Spleen (tissue), 11 donors: ENCODE results near the gene F8. TPM values are rescaled to one million over a fixed set of nuclear protein-coding genes. Genes with fewer than 3 reads are reported as not detected.
A peak's percentile ranks its signal among the peaks of the same experiment; 100 is the strongest.
"Not testable (repeated sequence)": the region's sequence is repeated elsewhere in the genome, so short reads cannot be mapped to it uniquely, and the experiment has no call there.

ENCODE experiments used
- DNase-seq: peaks from one replicate; pipeline ENCODE4 v3.0.0-alpha.2; 2020
- H3K27ac ChIP-seq, 8 donors: fragments of 200-600 bp; sonication (generic) in 7 of 8; 1 replicate in 4 of 8; 2 replicates in 4 of 8; pipeline versions ENCODE4 v1.5.0 to v1.8.0; 2016 to 2021; ENCODE audit warnings: inconsistent platforms in 4 of 8, mild to moderate bottlenecking in 4 of 8, moderate library complexity in 1 of 8
- H3K27me3 ChIP-seq, 7 donors: fragments of 200-600 bp; sonication (generic) in 6 of 7; replicated peaks in 1 of 7; 1 replicate in 4 of 7; 2 replicates in 3 of 7; pipeline versions ENCODE4 v1.5.0 to v1.8.0; 2016 to 2021; ENCODE audit warnings: inconsistent platforms in 3 of 7, mild to moderate bottlenecking in 1 of 7
- H3K36me3 ChIP-seq, 6 donors: fragments of 200-600 bp; sonication (generic) in 5 of 6; 1 replicate in 4 of 6; 2 replicates in 2 of 6; pipeline versions ENCODE4 v1.5.0 to v1.8.0; 2016 to 2021; ENCODE audit warnings: inconsistent platforms in 2 of 6
- H3K4me1 ChIP-seq, 6 donors: fragments of 200-600 bp; sonication (generic) in 5 of 6; 1 replicate in 3 of 6; 2 replicates in 3 of 6; pipeline versions ENCODE4 v1.5.0 to v1.8.0; 2016 to 2021; ENCODE audit warnings: inconsistent platforms in 3 of 6
- H3K4me3 ChIP-seq, 8 donors: fragments of 200-600 bp; sonication (generic) in 7 of 8; 1 replicate in 4 of 8; 2 replicates in 4 of 8; pipeline versions ENCODE4 v1.5.0 to v1.8.0; 2016 to 2021; ENCODE audit warnings: inconsistent platforms in 4 of 8, mild to moderate bottlenecking in 4 of 8, moderate library complexity in 2 of 8
- H3K9me3 ChIP-seq, 8 donors: fragments of 200-600 bp; sonication (generic) in 7 of 8; 1 replicate in 4 of 8; 2 replicates in 4 of 8; pipeline versions ENCODE4 v1.5.0 to v1.8.0; 2016 to 2021; ENCODE audit warnings: inconsistent platforms in 4 of 8
- POLR2A ChIP-seq, 3 donors: fragments of 450-650 bp; IDR thresholded peaks; one replicate each; pipeline ENCODE4 v1.5.1; 2017; ENCODE audit warnings: antibody characterized with exemption in 3 of 3, mild to moderate bottlenecking in 1 of 3
- POLR2AphosphoS5 ChIP-seq, 3 donors: sonication (generic); formaldehyde crosslinking; IDR thresholded peaks; one replicate each; pipeline ENCODE4 v1.5.1; 2017; ENCODE audit warnings: antibody characterized with exemption in 3 of 3
- WGBS, 5 donors: extraction: QIAGEN DNeasy Blood & Tissue Kit in 3 of 5; methylation state at CpG; one replicate each; pipeline versions ENCODE4 v1.1.5 to v1.1.7; 2013 to 2018; 5-methylcytosine and 5-hydroxymethylcytosine counted together
- intact Hi-C: fragments of 100-400 bp; cut with DNase I; formaldehyde crosslinking; loops from one replicate; pipeline ENCODE4 v1.15.0; 2023; ENCODE audit warnings: low total_unique reads
- polyA plus RNA-seq, 3 donors: library from polyadenylated mRNA; stranded (reverse); fragments of 200-250 nt; gene quantifications; one replicate each; pipeline ENCODE4 v1.2.1, GENCODE V29; 2013
- total RNA-seq, 7 donors: library from RNA; depleted of rRNA in 3 of 7; stranded (reverse); fragments of >200 nt in 3 of 7; fragmentation: NEBNext Ultra II Directional in 4 of 7; extraction: Animal tissue kit (Norgen Biotek cat#: 25700) in 4 of 7; gene quantifications; one replicate each; pipeline versions ENCODE4 v1.1.0 to v1.2.1, GENCODE V29; 2016 to 2021
- TF ChIP-seq, protein P1 (sequence below), 11 experiments: fragments of 200-600 bp in 7 of 11; fragments of 450-650 bp in 4 of 11; sonication (generic) in 4 of 11; IDR thresholded peaks in 8 of 11; conservative IDR thresholded peaks in 3 of 11; 1 replicate in 7 of 11; 2 replicates in 4 of 11; pipeline versions ENCODE4 v1.4.0 to v1.8.0; 2016 to 2021; ENCODE audit warnings: antibody characterized with exemption in 11 of 11, inconsistent platforms in 4 of 11, mild to moderate bottlenecking in 1 of 11
- donor health status: healthy with polysubstance abuse.
- donor health status: DM: no; HTN: no; CAD: no; lungs with moderate emphysema.
- donor health status: DM: no; HTN: no; CAD: no.
- donor health status: Bipolar disorder and iron deficiency.
- donor health status: healthy.
- donor health status: DM: no; HTN: no; CAD: no.
- donor health status: DM: yes; HTN: yes; CAD: no.

The F8 gene
- total and polyA plus RNA-seq, 10 donors = 3.4 to 135 (median 67.9) TPM

DNA sequence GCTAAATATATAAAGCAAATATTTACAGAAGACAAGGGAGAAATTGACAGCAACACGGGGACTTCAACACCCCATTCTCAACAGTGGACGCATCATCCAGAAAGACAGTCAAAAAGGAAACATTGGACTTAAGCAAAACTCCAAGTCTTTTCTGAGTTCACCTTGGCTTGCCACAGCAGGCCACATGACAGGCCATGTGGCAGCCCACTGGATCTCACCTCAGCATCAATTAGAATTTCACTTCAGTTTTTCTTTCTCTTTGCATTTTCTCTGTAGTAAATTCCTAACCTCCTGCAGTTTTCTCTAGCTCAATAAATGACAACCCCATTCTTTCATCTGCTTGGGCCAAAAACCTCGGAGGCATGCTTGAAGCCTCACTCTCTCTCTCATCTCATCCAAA, 200.5 kb downstream of the F8 start:
- H3K4me3 ChIP-seq = no peak overlapping the region
- H3K9me3 ChIP-seq = no peaks in the 10 kb centered on the region
- TF ChIP-seq, protein P1, sequence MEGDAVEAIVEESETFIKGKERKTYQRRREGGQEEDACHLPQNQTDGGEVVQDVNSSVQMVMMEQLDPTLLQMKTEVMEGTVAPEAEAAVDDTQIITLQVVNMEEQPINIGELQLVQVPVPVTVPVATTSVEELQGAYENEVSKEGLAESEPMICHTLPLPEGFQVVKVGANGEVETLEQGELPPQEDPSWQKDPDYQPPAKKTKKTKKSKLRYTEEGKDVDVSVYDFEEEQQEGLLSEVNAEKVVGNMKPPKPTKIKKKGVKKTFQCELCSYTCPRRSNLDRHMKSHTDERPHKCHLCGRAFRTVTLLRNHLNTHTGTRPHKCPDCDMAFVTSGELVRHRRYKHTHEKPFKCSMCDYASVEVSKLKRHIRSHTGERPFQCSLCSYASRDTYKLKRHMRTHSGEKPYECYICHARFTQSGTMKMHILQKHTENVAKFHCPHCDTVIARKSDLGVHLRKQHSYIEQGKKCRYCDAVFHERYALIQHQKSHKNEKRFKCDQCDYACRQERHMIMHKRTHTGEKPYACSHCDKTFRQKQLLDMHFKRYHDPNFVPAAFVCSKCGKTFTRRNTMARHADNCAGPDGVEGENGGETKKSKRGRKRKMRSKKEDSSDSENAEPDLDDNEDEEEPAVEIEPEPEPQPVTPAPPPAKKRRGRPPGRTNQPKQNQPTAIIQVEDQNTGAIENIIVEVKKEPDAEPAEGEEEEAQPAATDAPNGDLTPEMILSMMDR (IDR thresholded peaks at IDR 0.05 in 8 of 11, conservative IDR thresholded peaks at IDR 0.05 in 3 of 11) = no peak
- TF ChIP-seq POLR2A (IDR thresholded peaks at IDR 0.05) (no peak), POLR2AphosphoS5 (IDR thresholded peaks at IDR 0.05) (no peak)
- no peak overlapping the region for H3K27ac ChIP-seq
- 77 to 93% (median 92%) methylated on average over 3 of the region's 3 CpGs for WGBS, 5 donors
- H3K4me1 ChIP-seq = peaks cover 0 to under 1% (median 0%) of the 10 kb centered on the region in 6 donors
- no peaks in the 10 kb centered on the region for H3K27me3 ChIP-seq
- H3K36me3 ChIP-seq = no peaks in the 10 kb centered on the region
- intact Hi-C loops = no loop called here
- DNase-seq = no peak

DNA sequence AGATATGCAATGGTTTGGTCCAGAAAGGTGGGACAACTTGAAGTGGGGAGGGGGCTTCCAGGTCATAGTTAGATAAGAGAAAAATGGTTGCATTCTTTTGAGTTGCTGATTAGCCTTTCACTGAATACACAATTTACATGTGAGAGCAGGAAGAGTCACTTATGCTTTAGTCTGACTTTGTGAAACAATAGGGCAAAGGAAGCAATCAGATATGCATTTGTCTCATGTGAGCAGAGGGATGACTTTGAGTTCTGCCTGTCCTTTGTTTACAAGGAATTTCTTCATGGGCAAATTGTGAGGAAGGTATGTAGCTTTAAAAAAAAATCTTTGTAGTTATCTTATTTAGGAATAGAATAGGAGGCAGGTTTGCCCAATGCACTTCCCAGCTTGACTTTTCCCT, 201.0 kb downstream of the F8 start:
- H3K9me3 ChIP-seq = no peaks in the 10 kb centered on the region
- no peaks in the 10 kb centered on the region for H3K36me3 ChIP-seq
- no peak overlapping the region for H3K27ac ChIP-seq
- no peaks in the 10 kb centered on the region for H3K4me1 ChIP-seq
- no peaks in the 10 kb centered on the region for H3K27me3 ChIP-seq
- no peak overlapping the region for H3K4me3 ChIP-seq
- DNase-seq = no peak
- intact Hi-C loops = no loop called here
- TF ChIP-seq, protein P1 (IDR thresholded peaks at IDR 0.05 in 8 of 11, conservative IDR thresholded peaks at IDR 0.05 in 3 of 11) = no peak
- TF ChIP-seq POLR2A (IDR thresholded peaks at IDR 0.05) (no peak), POLR2AphosphoS5 (IDR thresholded peaks at IDR 0.05) (no peak)

DNA sequence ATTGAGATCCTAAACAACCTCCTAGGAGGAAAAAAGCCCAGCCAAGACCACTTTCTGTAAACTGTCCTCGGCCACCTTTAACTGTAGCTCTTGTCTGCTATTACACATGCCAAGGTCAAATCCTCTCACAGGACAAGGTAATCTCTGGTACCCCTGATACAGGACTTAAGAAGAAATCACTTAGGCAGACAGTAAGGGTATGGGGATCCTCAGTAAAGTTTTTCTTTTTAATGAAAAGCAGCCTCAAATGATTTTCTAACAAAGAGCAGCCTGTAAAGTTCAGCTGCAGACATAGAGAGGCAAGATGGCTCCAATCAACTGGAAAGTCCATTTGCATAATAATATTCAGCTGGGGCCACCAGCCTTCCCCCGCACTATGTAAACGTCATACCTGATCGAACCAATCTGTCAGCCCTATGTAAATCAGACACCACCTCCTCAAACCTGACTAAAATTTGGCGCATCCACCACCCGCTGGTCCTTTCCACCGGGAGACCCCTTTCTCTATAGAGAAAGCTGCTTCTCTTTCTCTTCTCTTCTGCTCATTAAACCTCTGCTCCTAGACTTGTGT, 202.7 kb downstream of the F8 start:
- no peaks in the 10 kb centered on the region for H3K4me1 ChIP-seq
- WGBS, 5 donors = 69 to 87% (median 78%) methylated on average over 7 of the region's 7 CpGs
- intact Hi-C loops = no loop called here
- no peak for DNase-seq
- TF ChIP-seq POLR2AphosphoS5 (IDR thresholded peaks at IDR 0.05) (no peak), POLR2A (IDR thresholded peaks at IDR 0.05) (no peak)
- TF ChIP-seq, protein P1 (IDR thresholded peaks at IDR 0.05 in 8 of 11, conservative IDR thresholded peaks at IDR 0.05 in 3 of 11) = no peak
- H3K36me3 ChIP-seq = no peaks in the 10 kb centered on the region
- H3K27ac ChIP-seq = peak overlapping the region in 3 of 8 donors; percentile 13 to 54 (median 25)
- no peaks in the 10 kb centered on the region for H3K9me3 ChIP-seq
- H3K4me3 ChIP-seq = no peak overlapping the region
- H3K27me3 ChIP-seq = no peaks in the 10 kb centered on the region

DNA sequence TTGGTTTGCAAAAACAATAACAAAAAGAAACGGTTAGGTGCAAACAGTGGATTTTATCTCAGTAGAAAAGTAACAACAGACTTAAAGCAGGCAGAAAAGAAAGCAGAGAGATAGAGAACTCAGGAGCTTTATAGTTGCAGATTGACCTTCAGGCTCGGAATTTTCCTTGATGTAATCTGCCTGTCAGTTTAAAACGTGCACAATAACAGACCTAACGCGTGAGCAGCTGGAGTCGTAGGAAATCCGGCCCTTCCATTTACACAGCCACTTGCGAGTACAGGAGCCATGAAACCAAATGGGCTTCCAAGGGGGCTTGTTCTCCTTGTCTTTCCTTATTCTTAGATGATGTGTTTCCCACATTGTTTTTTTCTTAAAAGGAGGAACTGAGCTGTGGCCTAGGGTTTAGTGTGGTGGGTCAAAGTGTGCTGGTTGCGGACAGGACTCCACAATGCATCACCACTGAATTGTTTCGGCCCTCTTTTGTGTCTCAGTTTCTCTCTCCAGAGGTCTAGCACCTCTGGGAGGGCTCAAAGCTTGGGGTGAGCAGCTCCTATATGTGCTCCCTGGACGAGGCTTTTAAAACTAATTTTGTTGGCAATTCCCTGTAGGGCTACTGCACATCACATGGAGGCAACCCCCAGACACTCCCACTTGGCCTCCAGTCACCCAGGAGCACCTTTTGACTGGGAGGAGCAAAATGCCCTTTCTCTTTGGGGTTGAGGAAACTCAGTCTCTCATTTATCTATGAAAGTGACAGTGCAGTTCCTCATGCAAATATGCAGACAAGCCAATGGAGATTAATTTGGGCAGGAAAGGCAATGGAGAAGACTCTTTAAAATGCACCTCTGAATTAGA, 203.4 kb downstream of the F8 start:
- H3K36me3 ChIP-seq = no peaks in the 10 kb centered on the region
- 64 to 77% (median 69%) methylated on average over 9 to 11 of the region's 11 CpGs for WGBS, 5 donors

DNA sequence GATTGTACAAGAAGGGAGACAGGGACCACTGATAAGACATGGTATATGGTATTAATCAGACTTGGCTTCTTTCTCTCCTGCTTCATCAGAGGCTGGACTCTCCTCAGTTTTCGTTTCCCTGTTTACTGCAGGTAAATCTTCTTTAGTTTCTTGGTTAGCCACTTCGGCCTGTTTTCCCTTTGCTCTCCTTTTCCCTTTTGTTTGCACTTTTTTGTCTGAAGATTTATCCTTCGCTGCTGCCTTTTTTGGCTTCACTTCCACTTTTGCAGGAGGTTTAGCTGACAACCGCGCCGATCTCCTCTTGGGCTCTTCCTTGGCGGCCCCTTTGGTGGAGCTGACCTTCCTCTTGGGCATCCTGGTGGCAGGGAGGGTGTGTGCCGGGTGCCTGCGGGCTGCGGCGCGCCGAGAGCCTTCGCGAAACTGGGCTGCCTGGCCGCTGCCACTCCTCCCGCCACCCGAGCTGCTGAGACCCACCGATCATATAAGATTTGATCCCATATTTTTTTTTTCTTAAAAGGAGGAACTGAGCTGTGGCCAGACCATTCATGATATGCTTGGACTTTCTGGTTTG, 205.4 kb downstream of the F8 start:
- 93 to 99% (median 95%) methylated on average over 18 to 19 of the region's 19 CpGs for WGBS, 5 donors
- intact Hi-C loops, H3K4me3 ChIP-seq, H3K27ac ChIP-seq, H3K36me3 ChIP-seq, H3K27me3 ChIP-seq, H3K9me3 ChIP-seq, DNase-seq, H3K4me1 ChIP-seq: not testable (repeated sequence)

More for the DNA sequence above, 203.4 kb downstream of the F8 start:
- intact Hi-C loops = no loop called here
- no peak for TF ChIP-seq POLR2A (IDR thresholded peaks at IDR 0.05)
- no peak for TF ChIP-seq POLR2AphosphoS5 (IDR thresholded peaks at IDR 0.05)
- TF ChIP-seq, protein P1 (IDR thresholded peaks at IDR 0.05 in 8 of 11, conservative IDR thresholded peaks at IDR 0.05 in 3 of 11) = no peak
- no peak for DNase-seq
- Histone ChIP-seq H3K9me3 (no peaks in the 10 kb centered on the region), H3K27me3 (no peaks in the 10 kb centered on the region), H3K27ac (peak overlapping the region in 3 of 8 donors; percentile 13 to 54 (median 25)), H3K4me3 (no peak overlapping the region), H3K4me1 (no peaks in the 10 kb centered on the region)

DNA sequence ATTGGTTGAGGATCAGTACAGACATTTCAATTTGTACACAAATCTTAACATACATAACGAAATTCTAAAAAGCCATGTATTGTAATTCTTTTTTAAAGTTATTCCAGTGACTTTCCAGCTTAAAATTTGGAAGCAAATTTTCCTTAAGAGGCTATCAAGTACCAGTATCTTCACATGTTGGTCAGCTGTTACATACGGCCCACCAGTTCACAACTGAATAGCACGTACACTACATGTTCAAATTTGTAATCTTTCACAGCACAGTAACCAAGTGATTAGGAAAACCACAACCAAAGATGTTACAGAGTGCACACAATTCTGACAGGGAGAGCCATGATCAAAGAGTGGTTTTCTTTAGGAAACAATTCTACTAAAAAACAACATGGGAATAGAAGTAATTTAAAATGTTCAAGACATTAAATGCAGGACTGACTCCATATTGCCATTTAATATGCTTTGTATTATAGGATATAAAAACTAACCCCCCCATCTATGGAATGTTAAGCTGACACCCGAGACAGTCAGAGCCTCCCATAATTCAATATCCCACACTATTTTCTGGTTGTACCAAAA, 206.1 kb downstream of the F8 start:
- H3K4me3 ChIP-seq, H3K9me3 ChIP-seq, H3K27me3 ChIP-seq, DNase-seq, H3K36me3 ChIP-seq, H3K4me1 ChIP-seq, intact Hi-C loops, H3K27ac ChIP-seq: not testable (repeated sequence)
- WGBS, 5 donors = 73 to 85% (median 78%) methylated on average over 3 to 4 of the region's 4 CpGs
